ENCODE results near the gene TTF1.
"Not testable (repeated sequence)": the region's sequence is repeated elsewhere in the genome, so short reads cannot be mapped to it uniquely, and the experiment has no call there.

Gene TTF1

GRCh38 chr9:132413926-132414325 is 7.3 kb upstream of the TTF1 start:
- DNase-seq (ENCODE audit: low spot score): no peak

DNA sequence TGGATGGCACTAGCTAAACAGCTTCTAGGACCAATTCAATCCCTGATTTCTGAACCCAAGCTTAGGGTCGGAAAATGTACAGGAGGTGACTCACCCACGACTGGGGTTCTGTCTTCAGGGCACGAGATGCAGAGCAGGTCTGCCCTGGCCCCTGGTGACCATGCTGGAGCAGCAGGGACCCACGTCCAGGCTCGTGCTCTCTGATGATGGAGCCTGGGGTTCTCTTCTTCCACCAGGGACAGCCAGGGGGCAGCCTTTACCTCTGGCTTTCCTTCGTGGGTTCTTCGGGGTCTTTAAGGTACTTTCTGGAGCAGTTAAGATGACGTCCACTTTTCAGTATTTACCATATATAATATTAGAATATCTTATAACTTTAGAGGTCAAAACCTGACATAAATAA is 5.4 kb upstream of the TTF1 start:
- DNase-seq (ENCODE audit: low spot score): no peak

DNA sequence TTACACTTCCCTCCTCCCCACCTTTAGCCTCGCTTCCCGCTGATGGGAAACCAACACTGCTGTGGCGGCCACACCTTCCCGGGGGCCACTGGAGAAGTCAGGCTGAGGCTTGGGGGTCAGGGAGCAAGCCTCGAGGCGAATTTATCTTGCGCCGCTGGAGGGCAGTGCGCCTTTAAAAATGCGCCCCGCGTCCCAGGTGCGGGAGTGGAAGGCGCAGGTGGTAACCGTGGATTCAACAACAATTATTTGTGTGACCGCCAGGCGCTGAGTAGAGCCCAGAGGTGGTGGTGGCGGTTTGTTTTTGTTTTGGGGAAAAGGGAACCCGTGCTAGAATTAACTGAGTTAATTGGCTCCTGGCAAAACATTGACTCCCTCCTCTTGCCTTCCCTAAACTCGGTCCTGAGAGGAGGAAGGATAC is 4.5 kb upstream of the TTF1 start:
- peak; percentile 61 for DNase-seq (ENCODE audit: low spot score)

- DNase-seq (ENCODE audit: low spot score): no peak
These were observed 4.0 kb upstream of the TTF1 start for GRCh38 chr9:132410642-132411041.

DNA sequence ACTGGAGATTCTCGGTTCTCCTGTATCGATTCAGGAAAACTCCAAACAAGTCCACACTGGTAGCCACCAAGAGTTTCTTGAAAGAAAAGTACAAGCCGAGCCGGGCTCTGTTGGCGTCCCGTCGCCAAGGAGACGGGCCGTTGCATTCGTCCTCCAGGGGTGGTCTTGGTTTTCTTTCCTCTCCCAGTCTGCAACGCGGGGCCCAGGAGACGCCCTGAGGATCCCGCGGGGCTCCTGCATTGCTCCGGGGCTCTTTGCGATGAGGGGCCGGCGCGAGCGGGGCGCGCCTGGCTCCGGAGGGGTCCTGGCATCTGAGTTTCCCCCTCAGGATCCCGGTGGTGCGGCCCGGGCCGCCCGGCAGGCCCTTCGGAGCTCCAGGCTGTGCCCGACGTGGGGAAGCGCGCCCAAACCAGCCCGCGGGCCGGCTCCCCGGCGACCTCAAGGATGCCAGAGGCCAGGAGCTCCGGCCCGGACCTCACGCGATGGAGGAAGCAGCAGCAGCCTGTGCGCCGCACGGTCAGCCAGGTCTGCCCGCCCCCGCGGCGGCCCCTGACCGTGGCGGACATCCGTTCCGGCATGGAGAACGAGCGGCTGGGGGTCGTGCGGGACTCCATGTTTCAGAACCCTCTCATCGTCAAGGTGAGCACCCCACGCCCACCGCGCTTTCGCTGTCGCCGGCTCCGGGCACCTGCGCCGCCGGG is 3.3 kb upstream of the TTF1 start, which contains the start of gene CFAP77:
CFAP77 (plus strand) TSS at position 384 of the 701 bp plus-strand sequence; CDS start at position 445, 61 bp downstream.
- no peak for DNase-seq (ENCODE audit: low spot score)

DNA sequence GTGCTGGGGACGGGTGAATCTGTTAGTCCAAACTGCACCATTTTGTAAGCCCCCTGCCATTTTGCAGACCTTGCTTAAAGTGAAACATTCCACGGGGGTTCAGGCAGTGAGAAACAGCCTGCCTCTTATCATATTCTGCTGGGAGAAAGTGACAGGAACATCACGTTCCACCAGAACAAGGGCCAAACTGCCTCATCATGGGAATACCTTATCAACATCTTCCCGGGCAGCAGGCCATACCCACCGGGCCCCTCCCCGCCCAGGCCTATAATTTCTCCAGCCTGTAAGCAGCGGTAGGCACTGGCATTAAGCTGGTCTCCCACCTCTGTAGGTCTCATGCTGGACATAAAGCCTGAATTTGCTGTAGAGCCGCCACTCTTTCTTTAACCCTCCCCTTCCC is 1.9 kb upstream of the TTF1 start:
- DNase-seq (ENCODE audit: low spot score): no peak

GRCh38 chr9:132407196-132407595 is 556 bp upstream of the TTF1 start:
- no peak for DNase-seq (ENCODE audit: low spot score)

DNA sequence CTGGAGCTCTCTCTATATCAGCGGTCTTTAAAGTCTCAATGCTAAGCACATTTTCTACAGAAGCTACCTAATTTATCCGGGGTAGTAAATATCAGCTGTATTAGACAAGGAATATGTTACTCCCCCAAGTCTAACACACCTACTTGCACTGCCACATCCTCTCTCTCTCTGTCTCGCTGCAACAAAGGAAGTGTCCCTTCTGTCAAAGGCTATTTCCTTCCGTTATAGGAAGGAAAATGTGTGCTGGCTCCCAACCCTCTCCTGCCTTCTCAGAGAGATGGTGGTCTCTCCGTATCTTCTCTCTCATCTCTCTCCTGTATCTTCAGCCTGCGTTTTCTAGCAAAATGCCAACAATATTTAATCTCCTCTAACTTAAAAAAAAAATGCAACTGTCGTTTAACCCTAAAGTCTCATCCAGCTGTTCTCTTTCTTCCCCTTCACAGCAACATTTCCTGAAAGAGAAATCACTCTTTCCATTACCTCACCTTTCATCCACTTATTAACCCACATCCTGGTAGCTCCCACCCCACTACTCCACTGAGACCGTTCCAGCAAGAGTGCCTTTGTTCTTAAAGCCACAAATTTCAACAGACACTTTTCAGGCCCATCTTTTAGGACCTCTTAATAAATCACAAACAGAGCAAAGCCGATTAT is 2.3 kb downstream of the TTF1 start:
- no peak for DNase-seq (ENCODE audit: low spot score)

DNA sequence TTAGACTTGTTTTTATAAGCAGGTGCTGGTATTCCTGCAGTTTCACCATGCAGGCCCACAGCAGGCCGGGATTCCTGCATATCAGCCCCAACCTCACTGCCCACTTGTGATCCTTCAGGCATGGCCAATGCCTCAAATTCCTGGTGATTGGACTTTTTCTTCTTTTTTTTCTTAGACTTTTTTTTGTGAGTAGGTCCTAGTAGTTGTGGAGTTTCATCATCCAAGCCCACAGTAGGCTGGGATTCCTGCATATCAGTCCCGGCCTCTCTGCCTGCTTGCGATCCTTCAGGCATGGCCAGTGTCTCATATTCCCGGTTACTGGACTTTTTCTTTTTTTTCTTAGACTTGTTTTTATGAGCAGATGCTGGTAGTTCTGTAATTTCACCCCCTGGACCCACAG is 4.8 kb downstream of the TTF1 start:
- DNase-seq (ENCODE audit: low spot score): no peak

DNA sequence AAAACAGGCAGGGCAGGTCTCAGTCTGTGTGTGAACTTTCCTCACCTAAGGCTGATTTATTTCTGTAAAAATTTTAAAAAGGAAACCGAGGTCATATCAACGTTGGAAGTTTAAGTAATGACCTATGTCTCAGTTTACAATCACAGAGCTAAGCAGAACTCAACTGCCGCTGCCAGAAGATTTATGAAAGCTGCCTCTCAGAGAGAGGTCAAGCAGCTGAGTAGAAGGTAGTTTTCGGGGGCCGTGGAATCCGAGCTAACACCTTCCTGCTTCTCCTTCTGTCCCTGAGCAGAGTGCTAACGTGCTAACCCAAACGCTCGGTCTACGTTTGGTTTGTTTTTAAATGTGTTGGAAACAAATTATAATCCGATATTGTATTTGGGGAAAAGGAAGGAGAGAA is 11.1 kb downstream of the TTF1 start:
- no peak for DNase-seq (ENCODE audit: low spot score)

DNA sequence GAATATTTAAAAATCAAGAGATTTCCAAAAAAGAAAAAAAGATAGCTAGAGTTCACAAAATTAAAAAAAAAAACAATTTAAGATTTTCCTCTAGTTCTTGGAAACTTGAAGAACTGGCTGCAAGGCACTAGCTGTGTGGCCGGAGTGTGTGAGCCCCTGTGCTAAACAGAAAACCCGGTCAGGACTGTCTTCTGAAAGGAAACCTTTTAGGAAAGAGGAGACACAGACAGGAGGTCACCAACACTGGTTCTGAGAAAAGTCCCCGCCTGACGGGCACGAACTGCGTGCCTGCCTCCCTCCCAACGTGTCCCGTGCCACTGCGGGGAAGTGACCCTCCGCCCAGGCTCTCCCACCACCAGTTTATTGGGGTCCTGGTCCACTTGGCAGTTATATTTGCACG is 15.2 kb downstream of the TTF1 start:
- no peak for DNase-seq (ENCODE audit: low spot score)

GRCh38 chr9:132390966-132391365 is 15.7 kb downstream of the TTF1 start:
- DNase-seq (ENCODE audit: low spot score): no peak

GRCh38 chr9:132387133-132387532 is 19.5 kb downstream of the TTF1 start:
- DNase-seq (ENCODE audit: low spot score): no peak

- no peak for DNase-seq (ENCODE audit: low spot score)
These were observed 22.3 kb downstream of the TTF1 start for GRCh38 chr9:132384376-132384775.

- DNase-seq (ENCODE audit: low spot score): no peak
These were observed 23.2 kb downstream of the TTF1 start for GRCh38 chr9:132383462-132383883.

GRCh38 chr9:132381966-132382541 is 24.6 kb downstream of the TTF1 start:
- no peak for DNase-seq (ENCODE audit: low spot score)

DNA sequence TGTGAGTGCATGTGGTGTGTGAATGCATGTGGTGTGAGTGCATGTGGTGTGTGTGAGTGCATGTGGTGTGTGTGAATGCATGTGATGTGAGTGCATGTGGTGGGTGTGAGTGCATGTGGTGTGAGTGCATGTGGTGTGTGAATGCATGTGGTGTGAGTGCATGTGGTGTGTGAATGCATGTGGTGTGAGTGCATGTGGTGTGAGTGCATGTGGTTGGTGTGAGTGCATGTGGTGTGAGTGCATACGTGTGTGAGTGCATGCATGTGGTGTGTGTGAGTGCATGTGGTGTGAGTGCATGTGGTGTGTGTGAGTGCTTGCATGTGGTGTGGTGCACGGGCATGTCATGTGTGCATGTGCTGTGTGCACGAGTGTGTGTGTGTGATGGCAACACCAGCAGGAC is 28.2 kb downstream of the TTF1 start:
- DNase-seq (ENCODE audit: low spot score): not testable (repeated sequence)

- DNase-seq (ENCODE audit: low spot score): not testable (repeated sequence)
These were observed 28.9 kb downstream of the TTF1 start for GRCh38 chr9:132377769-132378168.

- peak; percentile 27 for DNase-seq (ENCODE audit: low spot score)
These were observed 34.2 kb downstream of the TTF1 start for GRCh38 chr9:132372177-132373095.

DNA sequence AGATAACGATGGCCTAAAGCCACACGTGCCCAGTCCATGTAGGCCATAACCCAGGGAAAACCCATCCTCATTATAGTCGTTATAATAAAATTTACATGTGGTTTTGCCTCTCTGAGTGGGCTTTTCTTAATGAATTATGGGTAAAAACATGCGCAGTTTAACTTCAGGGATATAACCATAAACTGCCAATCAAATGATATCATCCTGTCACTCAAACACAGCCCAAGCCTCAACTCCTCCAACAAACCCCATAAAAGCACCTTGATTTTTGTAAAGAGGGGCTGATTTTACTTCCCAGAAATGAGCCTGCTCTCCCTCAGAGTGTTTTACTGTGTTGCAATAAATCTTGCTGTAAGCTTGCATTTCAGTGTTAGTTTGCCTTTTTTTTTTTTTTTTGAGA is 36.0 kb downstream of the TTF1 start:
- DNase-seq (ENCODE audit: low spot score): no peak

- no peak for DNase-seq (ENCODE audit: low spot score)
These were observed 37.2 kb downstream of the TTF1 start for GRCh38 chr9:132369421-132369820.

GRCh38 chr9:132367613-132368313 is 38.9 kb downstream of the TTF1 start:
- no peak for DNase-seq (ENCODE audit: low spot score)
